Activated naive CD4-positive, alpha-beta T cell treated with anti-CD3 and anti-CD28 coated beads, Interleukin-2, amount 10 ng/mL, durations not matched to agents 7 days and 5 days (primary cell): ENCODE results near the gene PPME1.

Experiments used
- CTCF ChIA-PET: fragments of 350-600 bp; sonication (Branson Sonifier 250); formaldehyde crosslinking; loops from one replicate; lab custom pipeline; 2021; ENCODE audit warnings: antibody characterized with exemption; lab: Charles Lee
- DNase-seq: peaks from one replicate; pipeline ENCODE4 v3.0.0-alpha.2; 2020
- H3K27ac Mint-ChIP-seq: one replicate; pipeline ENCODE4 v1.8.0; 2021; ENCODE audit warnings: mild to moderate bottlenecking, moderate library complexity, mixed read lengths
- H3K27me3 Mint-ChIP-seq: one replicate; pipeline ENCODE4 v1.8.0; 2021; ENCODE audit warnings: mild to moderate bottlenecking, mixed read lengths
- H3K36me3 Mint-ChIP-seq: one replicate; pipeline ENCODE4 v1.8.0; 2021; ENCODE audit warnings: mixed read lengths
- H3K4me1 Mint-ChIP-seq: one replicate; pipeline ENCODE4 v1.8.0; 2021; ENCODE audit warnings: mixed read lengths
- H3K4me3 Mint-ChIP-seq: one replicate; pipeline ENCODE4 v1.8.0; 2021; ENCODE audit warnings: mild to moderate bottlenecking, moderate library complexity, mixed read lengths
- H3K9me3 Mint-ChIP-seq: one replicate; pipeline ENCODE4 v1.8.0; 2021; ENCODE audit warnings: mixed read lengths

Gene PPME1

GRCh38 chr11:74179234-74180052 lies 8.4 kb downstream of the PPME1 start:
- Mint-ChIP-seq H3K4me3 (no peak overlapping the region), H3K27ac (no peak overlapping the region), H3K36me3 (peaks cover 2% of the 10 kb centered on the region), H3K4me1 (peaks cover 4% of the 10 kb centered on the region), H3K27me3 (no peaks in the 10 kb centered on the region), H3K9me3 (no peaks in the 10 kb centered on the region)
- DNase-seq = no peak
- CTCF ChIA-PET = interaction anchor here (0.6 kb wide), 1 partner anchor 19 kb away, joined by 3 read pairs; no protein-coding TSS in a partner anchor

GRCh38 chr11:74182635-74183034 lies 11.5 kb downstream of the PPME1 start:
- Mint-ChIP-seq H3K27ac (no peak overlapping the region), H3K9me3 (no peaks in the 10 kb centered on the region), H3K4me3 (no peak overlapping the region), H3K36me3 (no peaks in the 10 kb centered on the region), H3K27me3 (no peaks in the 10 kb centered on the region), H3K4me1 (peaks cover 3% of the 10 kb centered on the region)
- CTCF ChIA-PET = interaction anchor here (1.4 kb wide), 1 partner anchor 219 kb away, joined by 3 read pairs; no protein-coding TSS in a partner anchor
- no peak for DNase-seq

- no peaks in the 10 kb centered on the region for H3K27me3 Mint-ChIP-seq
- no peak overlapping the region for H3K4me3 Mint-ChIP-seq
- CTCF ChIA-PET = interaction anchor here (1.6 kb wide), 1 partner anchor 221 kb away, joined by 4 read pairs; no protein-coding TSS in a partner anchor
- no peaks in the 10 kb centered on the region for H3K4me1 Mint-ChIP-seq
- no peaks in the 10 kb centered on the region for H3K9me3 Mint-ChIP-seq
- H3K36me3 Mint-ChIP-seq = peaks cover 9% of the 10 kb centered on the region
- no peak for DNase-seq
- H3K27ac Mint-ChIP-seq = no peak overlapping the region
Measured at GRCh38 chr11:74185285-74185684, 14.2 kb downstream of the PPME1 start.

GRCh38 chr11:74185695-74186094 lies 14.6 kb downstream of the PPME1 start:
- Mint-ChIP-seq H3K4me3 (no peak overlapping the region), H3K27me3 (no peaks in the 10 kb centered on the region), H3K4me1 (no peaks in the 10 kb centered on the region), H3K9me3 (peaks cover 4% of the 10 kb centered on the region), H3K27ac (no peak overlapping the region), H3K36me3 (peaks cover 13% of the 10 kb centered on the region)
- DNase-seq = no peak
- CTCF ChIA-PET = no interaction called here

GRCh38 chr11:74195828-74196227 lies 24.7 kb downstream of the PPME1 start:
- Mint-ChIP-seq H3K4me1 (no peaks in the 10 kb centered on the region), H3K4me3 (no peak overlapping the region), H3K27ac (no peak overlapping the region), H3K36me3 (peaks cover 23% of the 10 kb centered on the region), H3K9me3 (peaks cover 13% of the 10 kb centered on the region), H3K27me3 (no peaks in the 10 kb centered on the region)
- no peak for DNase-seq
- CTCF ChIA-PET = no interaction called here

GRCh38 chr11:74196781-74197486 lies 25.8 kb downstream of the PPME1 start:
- H3K36me3 Mint-ChIP-seq = peaks cover 18% of the 10 kb centered on the region
- H3K27me3 Mint-ChIP-seq = no peaks in the 10 kb centered on the region
- peaks cover 9% of the 10 kb centered on the region for H3K9me3 Mint-ChIP-seq
- DNase-seq = no peak
- no peak overlapping the region for H3K27ac Mint-ChIP-seq
- H3K4me3 Mint-ChIP-seq = no peak overlapping the region
- H3K4me1 Mint-ChIP-seq = no peaks in the 10 kb centered on the region
- CTCF ChIA-PET = no interaction called here

- no peaks in the 10 kb centered on the region for H3K27me3 Mint-ChIP-seq
- no peak overlapping the region for H3K27ac Mint-ChIP-seq
- CTCF ChIA-PET = interaction anchor here (0.6 kb wide), 1 partner anchor 62 kb away, joined by 3 read pairs; no protein-coding TSS in a partner anchor
- H3K36me3 Mint-ChIP-seq = peaks cover 20% of the 10 kb centered on the region
- H3K9me3 Mint-ChIP-seq = peaks cover 2% of the 10 kb centered on the region
- H3K4me3 Mint-ChIP-seq = no peak overlapping the region
- H3K4me1 Mint-ChIP-seq = no peaks in the 10 kb centered on the region
- no peak for DNase-seq
Measured at GRCh38 chr11:74203966-74204365, 32.9 kb downstream of the PPME1 start.

GRCh38 chr11:74204701-74205100 lies 33.6 kb downstream of the PPME1 start:
- DNase-seq = no peak
- no peak overlapping the region for H3K4me3 Mint-ChIP-seq
- H3K4me1 Mint-ChIP-seq = no peaks in the 10 kb centered on the region
- H3K27ac Mint-ChIP-seq = no peak overlapping the region
- no peaks in the 10 kb centered on the region for H3K9me3 Mint-ChIP-seq
- H3K36me3 Mint-ChIP-seq = peaks cover 25% of the 10 kb centered on the region
- no peaks in the 10 kb centered on the region for H3K27me3 Mint-ChIP-seq
- CTCF ChIA-PET = no interaction called here

GRCh38 chr11:74205181-74205580 lies 34.1 kb downstream of the PPME1 start:
- peaks cover 30% of the 10 kb centered on the region for H3K36me3 Mint-ChIP-seq
- H3K4me1 Mint-ChIP-seq = no peaks in the 10 kb centered on the region
- CTCF ChIA-PET = no interaction called here
- no peak overlapping the region for H3K4me3 Mint-ChIP-seq
- no peak overlapping the region for H3K27ac Mint-ChIP-seq
- H3K27me3 Mint-ChIP-seq = no peaks in the 10 kb centered on the region
- no peaks in the 10 kb centered on the region for H3K9me3 Mint-ChIP-seq
- DNase-seq = no peak

- H3K27ac Mint-ChIP-seq = no peak overlapping the region
- H3K36me3 Mint-ChIP-seq = peaks cover 34% of the 10 kb centered on the region
- H3K4me1 Mint-ChIP-seq = no peaks in the 10 kb centered on the region
- no peak overlapping the region for H3K4me3 Mint-ChIP-seq
- CTCF ChIA-PET = no interaction called here
- no peaks in the 10 kb centered on the region for H3K27me3 Mint-ChIP-seq
- no peak for DNase-seq
- no peaks in the 10 kb centered on the region for H3K9me3 Mint-ChIP-seq
Measured at GRCh38 chr11:74206746-74207145, 35.7 kb downstream of the PPME1 start.

GRCh38 chr11:74208507-74208906 lies 37.4 kb downstream of the PPME1 start:
- Mint-ChIP-seq H3K4me3 (no peak overlapping the region), H3K4me1 (no peaks in the 10 kb centered on the region), H3K27ac (no peak overlapping the region), H3K9me3 (no peaks in the 10 kb centered on the region), H3K27me3 (no peaks in the 10 kb centered on the region), H3K36me3 (peaks cover 45% of the 10 kb centered on the region)
- no peak for DNase-seq
- CTCF ChIA-PET = interaction anchor here (1.0 kb wide), 1 partner anchor 13 kb away, joined by 4 read pairs; no protein-coding TSS in a partner anchor

GRCh38 chr11:74212533-74212932 lies 41.4 kb downstream of the PPME1 start:
- H3K27ac Mint-ChIP-seq = no peak overlapping the region
- DNase-seq = no peak
- H3K27me3 Mint-ChIP-seq = no peaks in the 10 kb centered on the region
- no peak overlapping the region for H3K4me3 Mint-ChIP-seq
- no peaks in the 10 kb centered on the region for H3K4me1 Mint-ChIP-seq
- peaks cover 2% of the 10 kb centered on the region for H3K9me3 Mint-ChIP-seq
- CTCF ChIA-PET = interaction anchor here (0.8 kb wide), 1 partner anchor 144 kb away, joined by 3 read pairs; no protein-coding TSS in a partner anchor
- H3K36me3 Mint-ChIP-seq = peaks cover 44% of the 10 kb centered on the region

GRCh38 chr11:74220376-74220775 lies 49.3 kb downstream of the PPME1 start:
- CTCF ChIA-PET = no interaction called here
- Mint-ChIP-seq H3K27ac (no peak overlapping the region), H3K4me3 (no peak overlapping the region)

GRCh38 chr11:74221816-74222215 lies 50.7 kb downstream of the PPME1 start:
- CTCF ChIA-PET = interaction anchor here (0.8 kb wide), 1 partner anchor 13 kb away, joined by 4 read pairs; no protein-coding TSS in a partner anchor
- no peak for DNase-seq
- Mint-ChIP-seq H3K4me1 (no peaks in the 10 kb centered on the region), H3K27me3 (no peaks in the 10 kb centered on the region), H3K4me3 (no peak overlapping the region), H3K36me3 (peaks cover 14% of the 10 kb centered on the region), H3K27ac (no peak overlapping the region), H3K9me3 (peaks cover 3% of the 10 kb centered on the region)

More at GRCh38 chr11:74220376-74220775, 49.3 kb downstream of the PPME1 start:
- Mint-ChIP-seq H3K9me3 (peaks cover 3% of the 10 kb centered on the region), H3K36me3 (peaks cover 18% of the 10 kb centered on the region), H3K4me1 (no peaks in the 10 kb centered on the region), H3K27me3 (no peaks in the 10 kb centered on the region)
- no peak for DNase-seq
